Stimulated activated naive CD8-positive, alpha-beta T cell treated with anti-CD3 and anti-CD28 coated beads, Interleukin-15, Interleukin-2, amounts not matched to agents 100 ng/mL and 50 ng/mL, for 24 hours (primary cell): ENCODE measurements around the gene CYRIA.

Experiments
- H3K27ac Mint-ChIP-seq: one replicate; pipeline ENCODE4 v1.8.0; 2021; ENCODE audit warnings: mild to moderate bottlenecking, mixed read lengths
- H3K27me3 Mint-ChIP-seq: one replicate; pipeline ENCODE4 v1.8.0; 2021; ENCODE audit warnings: mixed read lengths
- H3K36me3 Mint-ChIP-seq: one replicate; pipeline ENCODE4 v1.8.0; 2021; ENCODE audit warnings: low read depth, mixed read lengths
- H3K4me1 Mint-ChIP-seq: one replicate; pipeline ENCODE4 v1.8.0; 2021; ENCODE audit warnings: low read depth, mixed read lengths
- H3K4me3 Mint-ChIP-seq: one replicate; pipeline ENCODE4 v1.8.0; 2021; ENCODE audit warnings: mild to moderate bottlenecking, mixed read lengths
- H3K9me3 Mint-ChIP-seq: one replicate; pipeline ENCODE4 v1.8.0; 2021; ENCODE audit warnings: mixed read lengths

CYRIA gene

GRCh38 chr2:16622399-16622968 lies 43.1 kb downstream of the CYRIA start:
- Mint-ChIP-seq H3K4me3 (no peak overlapping the region), H3K27me3 (no peaks in the 10 kb centered on the region), H3K36me3 (no peaks in the 10 kb centered on the region), H3K27ac (no peak overlapping the region), H3K9me3 (no peaks in the 10 kb centered on the region), H3K4me1 (peaks cover 51% of the 10 kb centered on the region)

GRCh38 chr2:16621316-16621715 lies 44.3 kb downstream of the CYRIA start:
- Mint-ChIP-seq H3K27ac (peak overlapping the region; percentile 22), H3K9me3 (no peaks in the 10 kb centered on the region), H3K4me3 (no peak overlapping the region), H3K4me1 (peaks cover 40% of the 10 kb centered on the region), H3K36me3 (no peaks in the 10 kb centered on the region), H3K27me3 (no peaks in the 10 kb centered on the region)

GRCh38 chr2:16620590-16620989 lies 45.0 kb downstream of the CYRIA start:
- Mint-ChIP-seq H3K4me3 (no peak overlapping the region), H3K27ac (no peak overlapping the region), H3K36me3 (no peaks in the 10 kb centered on the region), H3K4me1 (peaks cover 33% of the 10 kb centered on the region), H3K27me3 (no peaks in the 10 kb centered on the region), H3K9me3 (no peaks in the 10 kb centered on the region)

- Mint-ChIP-seq H3K36me3 (no peaks in the 10 kb centered on the region), H3K27ac (no peak overlapping the region), H3K9me3 (no peaks in the 10 kb centered on the region), H3K4me3 (no peak overlapping the region), H3K4me1 (peaks cover 25% of the 10 kb centered on the region), H3K27me3 (no peaks in the 10 kb centered on the region)
Observed at GRCh38 chr2:16619576-16620245, 45.9 kb downstream of the CYRIA start.

GRCh38 chr2:16617282-16618266 lies 48.1 kb downstream of the CYRIA start:
- Mint-ChIP-seq H3K4me1 (peaks cover 5% of the 10 kb centered on the region), H3K9me3 (no peaks in the 10 kb centered on the region), H3K36me3 (no peaks in the 10 kb centered on the region), H3K27me3 (no peaks in the 10 kb centered on the region), H3K27ac (no peak overlapping the region), H3K4me3 (no peak overlapping the region)
